GM06990 (cell line): ENCODE results near the gene C1orf50.

Experiments used
- DNase-seq: peaks from one replicate; pipeline ENCODE4 v3.0.0-alpha.2; 2011; ENCODE audit not compliant: insufficient read length; ENCODE audit errors: extremely low read depth
- H3K27me3 ChIP-seq: replicated peaks from 2 replicates; pipeline ENCODE4 v1.6.0; 2011; ENCODE audit warnings: low read length; ENCODE audit not compliant: control insufficient read depth, insufficient read depth
- H3K36me3 ChIP-seq: 2 replicates; pipeline ENCODE4 v1.5.1; 2011; ENCODE audit warnings: low read length; ENCODE audit not compliant: control insufficient read depth, insufficient read depth
- H3K4me3 ChIP-seq: replicated peaks from 2 replicates; pipeline ENCODE4 v1.5.1; 2011; ENCODE audit warnings: low read depth, mild to moderate bottlenecking, control low read depth, low read length
- CTCF ChIP-seq: IDR thresholded peaks from 2 replicates; pipeline ENCODE4 v1.5.1; 2011; ENCODE audit warnings: low read length, control low read depth, mild to moderate bottlenecking, inconsistent platforms; ENCODE audit not compliant: insufficient read depth, poor library complexity, severe bottlenecking

The C1orf50 gene

DNA sequence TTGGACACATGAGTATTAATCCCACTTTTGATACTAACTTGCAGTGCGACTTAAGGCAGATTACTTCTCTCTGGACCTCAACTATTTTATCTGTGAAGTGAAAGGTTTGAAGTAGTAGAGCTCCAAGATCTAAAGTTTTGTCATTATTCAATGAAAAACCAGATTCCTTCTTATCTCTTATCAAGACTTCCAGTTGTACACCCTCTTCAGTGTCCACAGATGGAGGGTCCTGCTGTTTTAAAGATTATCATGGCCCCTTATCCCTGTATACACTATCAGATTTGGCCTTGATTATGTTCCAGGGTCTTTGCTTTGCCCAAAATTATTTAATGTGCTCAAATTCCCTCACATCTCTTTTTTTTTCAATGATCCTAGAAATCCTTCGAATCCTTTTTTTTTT lies 1.1 kb downstream of the C1orf50 start:
- Histone ChIP-seq H3K4me3 (peak overlapping the region; percentile 82), H3K36me3 (no peaks in the 10 kb centered on the region), H3K27me3 (no peaks in the 10 kb centered on the region)
- no peak for DNase-seq
- TF ChIP-seq CTCF, result no peak

- Histone ChIP-seq H3K27me3 (no peaks in the 10 kb centered on the region), H3K4me3 (no peak overlapping the region), H3K36me3 (peaks cover under 1% of the 10 kb centered on the region)
- no peak for TF ChIP-seq CTCF
- no peak for DNase-seq
These were observed 2.8 kb downstream of the C1orf50 start for GRCh38 chr1:42769811-42770210.

GRCh38 chr1:42773420-42773819 lies 6.4 kb downstream of the C1orf50 start:
- Histone ChIP-seq H3K27me3 (no peaks in the 10 kb centered on the region), H3K36me3 (peaks cover 13% of the 10 kb centered on the region), H3K4me3 (no peak overlapping the region)
- no peak for TF ChIP-seq CTCF
- DNase-seq, result no peak

GRCh38 chr1:42774928-42775526 lies 8.0 kb downstream of the C1orf50 start:
- Histone ChIP-seq H3K27me3 (no peaks in the 10 kb centered on the region), H3K4me3 (no peak overlapping the region), H3K36me3 (peaks cover 13% of the 10 kb centered on the region)
- DNase-seq, result no peak
- TF ChIP-seq CTCF, result no peak

DNA sequence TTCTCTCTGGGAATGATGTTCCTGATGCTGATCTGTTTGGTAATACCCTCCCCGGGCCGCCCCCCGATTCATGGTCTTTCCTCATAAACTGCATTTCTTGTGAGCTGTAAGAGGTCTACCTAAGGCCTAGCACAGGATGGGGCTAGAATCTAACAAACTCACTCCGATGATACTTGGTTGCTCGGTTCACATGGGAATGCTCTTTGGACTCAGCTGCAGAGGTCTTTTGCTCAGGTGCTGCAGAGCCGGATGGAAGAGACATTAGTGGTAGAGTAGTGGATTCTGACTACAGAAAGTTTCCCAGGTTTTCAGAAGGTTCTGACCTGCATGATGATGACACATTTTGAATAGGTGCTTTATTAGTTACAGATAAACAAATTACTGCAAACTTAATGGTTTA lies 9.5 kb downstream of the C1orf50 start:
- TF ChIP-seq CTCF, result no peak
- no peaks in the 10 kb centered on the region for H3K27me3 ChIP-seq
- H3K36me3 ChIP-seq, result peaks cover 16% of the 10 kb centered on the region
- DNase-seq, result no peak
- H3K4me3 ChIP-seq, result no peak overlapping the region

- DNase-seq, result no peak
- H3K27me3 ChIP-seq, result no peaks in the 10 kb centered on the region
- no peak overlapping the region for H3K4me3 ChIP-seq
- peaks cover 17% of the 10 kb centered on the region for H3K36me3 ChIP-seq
- peak; percentile 54 for TF ChIP-seq CTCF
These were observed 10.8 kb downstream of the C1orf50 start for GRCh38 chr1:42777852-42778251.
